ENCODE measurements around the gene KRT28. TPM values are rescaled to one million over a fixed set of nuclear protein-coding genes. Genes with fewer than 3 reads are reported as not detected.
"Not testable (repeated sequence)": the region's sequence is repeated elsewhere in the genome, so short reads cannot be mapped to it uniquely, and the experiment has no call there.

KRT28 gene
- total RNA-seq, 1 donor from 2014 or later = not detected

DNA sequence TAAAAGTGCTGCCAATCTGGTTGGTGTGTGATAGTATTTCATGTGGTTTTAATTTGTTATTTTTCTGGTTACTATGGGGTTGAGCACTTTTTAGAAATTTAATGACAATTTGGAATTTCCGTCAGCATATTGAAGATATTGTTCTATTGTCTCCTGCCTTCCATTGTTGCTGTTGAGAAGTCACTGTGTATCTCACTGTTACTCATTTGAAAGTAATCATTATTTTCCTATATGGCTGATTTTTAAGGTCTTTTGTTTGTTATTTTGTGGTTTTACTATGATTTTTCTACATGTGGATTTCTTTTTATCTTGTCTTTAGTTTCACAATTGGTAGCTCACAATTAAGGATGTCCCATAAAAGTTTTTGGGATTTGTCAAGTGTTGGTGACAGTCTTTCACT lies 36.0 kb downstream of the KRT28 start:
- Histone ChIP-seq H3K36me3 (ENCODE audit: control insufficient read depth in 3 of 3, insufficient read depth in 3 of 3, low read length in 3 of 3) (no peaks in the 10 kb centered on the region), H3K27me3 (ENCODE audit: control insufficient read depth in 3 of 3, insufficient read depth in 3 of 3, low read length in 3 of 3) (peaks cover 0 to 3% (median 0%) of the 10 kb centered on the region in 3 donors), H3K4me1 (ENCODE audit: control insufficient read depth in 3 of 3, insufficient read depth in 3 of 3, low read length in 3 of 3) (no peaks in the 10 kb centered on the region), H3K4me3 (ENCODE audit: low read length in 3 of 3) (no peak overlapping the region), H3K27ac (ENCODE audit: low read depth, low read length) (no peak overlapping the region), H3K9ac (ENCODE audit: low read depth in 1 of 3, low read length in 3 of 3) (no peak overlapping the region), H3K9me3 (ENCODE audit: control insufficient read depth in 3 of 3, low read length in 3 of 3) (peaks cover 3 to 18% (median 10%) of the 10 kb centered on the region in 3 donors)

DNA sequence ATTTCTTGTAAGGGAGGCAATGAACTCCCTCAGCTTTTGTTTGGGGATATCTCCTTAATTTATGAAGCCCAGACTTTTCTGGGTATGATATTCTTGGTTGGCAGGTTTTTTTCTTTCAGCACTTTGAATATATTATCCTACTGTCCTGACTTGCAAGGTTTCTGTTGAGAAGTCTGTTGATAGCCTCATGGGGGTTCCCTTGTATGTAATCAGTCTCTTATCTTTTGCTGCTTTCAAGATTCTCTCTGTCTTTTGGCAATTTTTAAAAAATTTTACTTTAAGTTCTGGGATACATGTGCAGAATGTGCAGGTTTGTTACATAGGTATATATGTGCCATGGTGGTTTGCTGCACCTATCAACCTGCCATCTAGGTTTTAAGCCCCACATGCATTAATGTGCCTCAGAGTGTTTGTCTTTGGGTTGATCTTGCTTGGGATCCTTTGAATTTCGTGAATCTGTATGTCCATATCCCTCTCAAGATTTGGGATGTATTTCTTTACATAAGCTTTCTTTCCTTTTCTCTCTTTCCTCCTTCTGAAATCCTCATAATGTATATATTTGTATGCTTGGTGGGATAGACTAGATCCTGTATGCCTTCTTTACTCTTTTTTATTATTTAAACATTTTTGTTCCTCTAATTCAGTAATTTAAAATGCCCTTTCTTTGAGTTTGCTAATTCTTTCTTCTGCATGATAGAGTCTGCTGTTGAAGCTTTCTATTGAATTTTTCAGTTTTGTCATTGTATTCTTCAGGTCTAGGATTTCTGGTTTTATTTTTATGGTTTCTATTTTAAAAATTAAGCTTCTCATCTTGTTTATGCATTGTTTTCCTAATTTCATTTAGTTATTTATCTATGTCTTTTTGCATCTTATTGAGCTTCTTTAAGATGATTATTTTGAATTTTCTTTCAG lies 39.4 kb downstream of the KRT28 start:
- H3K9me3 ChIP-seq (ENCODE audit: control insufficient read depth in 3 of 3, low read length in 3 of 3) = peaks cover 3 to 18% (median 10%) of the 10 kb centered on the region in 3 donors
- H3K4me1 ChIP-seq (ENCODE audit: control insufficient read depth in 3 of 3, insufficient read depth in 3 of 3, low read length in 3 of 3) = no peaks in the 10 kb centered on the region
- H3K27ac ChIP-seq (ENCODE audit: low read depth, low read length) = no peak overlapping the region
- H3K4me3 ChIP-seq (ENCODE audit: low read length in 3 of 3) = no peak overlapping the region
- no peak overlapping the region for H3K9ac ChIP-seq (ENCODE audit: low read depth in 1 of 3, low read length in 3 of 3)
- H3K27me3 ChIP-seq (ENCODE audit: control insufficient read depth in 3 of 3, insufficient read depth in 3 of 3, low read length in 3 of 3) = peaks cover 0 to 3% (median 0%) of the 10 kb centered on the region in 3 donors
- H3K36me3 ChIP-seq (ENCODE audit: control insufficient read depth in 3 of 3, insufficient read depth in 3 of 3, low read length in 3 of 3) = no peaks in the 10 kb centered on the region

DNA sequence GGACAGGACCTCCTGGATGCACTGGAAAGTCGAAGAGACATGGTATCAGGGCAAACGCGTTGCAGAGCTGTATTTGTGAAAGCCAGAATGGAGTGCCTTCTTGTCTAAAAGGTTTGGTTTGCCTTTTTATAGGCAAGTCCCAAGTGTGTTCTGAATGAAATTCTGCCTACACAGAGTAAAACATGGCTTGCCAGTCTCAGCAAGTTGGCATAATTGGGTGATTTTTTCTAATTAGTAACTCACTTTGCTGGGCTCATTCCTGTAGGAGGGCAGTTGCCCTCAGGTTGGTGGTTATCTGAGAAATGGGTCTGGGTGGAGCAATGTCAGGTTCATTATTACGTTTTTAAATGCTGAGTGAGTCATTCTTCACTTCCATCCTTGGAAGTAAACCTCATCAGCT lies 44.5 kb downstream of the KRT28 start, which contains the start of gene KRT25:
TSS of gene KRT25 (minus strand) at position 101 of the 400 bp plus-strand sequence. CDS start at position 41, 60 bp downstream.
- Histone ChIP-seq H3K9ac (ENCODE audit: low read depth in 1 of 3, low read length in 3 of 3) (no peak within 1 kb of the TSS), H3K4me1 (ENCODE audit: control insufficient read depth in 3 of 3, insufficient read depth in 3 of 3, low read length in 3 of 3) (no peaks in the 10 kb centered on the region), H3K4me3 (ENCODE audit: low read length in 3 of 3) (no peak within 1 kb of the TSS), H3K27me3 (ENCODE audit: control insufficient read depth in 3 of 3, insufficient read depth in 3 of 3, low read length in 3 of 3) (peaks cover 5 to 10% (median 8%) of the 10 kb centered on the region in 3 donors), H3K36me3 (ENCODE audit: control insufficient read depth in 3 of 3, insufficient read depth in 3 of 3, low read length in 3 of 3) (no peaks in the 10 kb centered on the region), H3K9me3 (ENCODE audit: control insufficient read depth in 3 of 3, low read length in 3 of 3) (peaks cover 0 to 3% (median under 1%) of the 10 kb centered on the region in 3 donors), H3K27ac (ENCODE audit: low read depth, low read length) (no peak within 1 kb of the TSS)

DNA sequence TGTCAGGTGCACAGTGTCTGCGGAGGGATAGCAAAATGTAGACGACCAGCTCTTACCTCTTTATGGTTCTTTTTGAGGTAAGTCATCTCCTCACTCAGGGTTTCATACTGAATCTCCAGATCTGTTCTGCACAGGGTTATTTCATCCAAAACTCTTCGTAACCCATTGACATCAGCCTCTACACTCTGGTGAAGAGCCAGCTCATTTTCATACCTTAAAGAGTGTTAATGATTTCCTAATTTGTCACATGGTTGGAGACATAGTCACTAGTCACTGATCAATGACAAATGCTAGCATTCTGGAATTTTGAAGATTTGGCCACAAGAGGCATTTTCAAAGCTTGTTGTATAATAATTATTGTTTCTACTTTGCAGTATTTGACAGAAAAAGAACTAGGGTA lies 46.0 kb downstream of the KRT28 start:
- peaks cover 0 to under 1% (median under 1%) of the 10 kb centered on the region in 3 donors for H3K9me3 ChIP-seq (ENCODE audit: control insufficient read depth in 3 of 3, low read length in 3 of 3)
- H3K36me3 ChIP-seq (ENCODE audit: control insufficient read depth in 3 of 3, insufficient read depth in 3 of 3, low read length in 3 of 3) = no peaks in the 10 kb centered on the region
- peaks cover 5 to 15% (median 8%) of the 10 kb centered on the region in 3 donors for H3K27me3 ChIP-seq (ENCODE audit: control insufficient read depth in 3 of 3, insufficient read depth in 3 of 3, low read length in 3 of 3)
- H3K4me1 ChIP-seq (ENCODE audit: control insufficient read depth in 3 of 3, insufficient read depth in 3 of 3, low read length in 3 of 3) = no peaks in the 10 kb centered on the region
- H3K9ac ChIP-seq (ENCODE audit: low read depth in 1 of 3, low read length in 3 of 3) = no peak overlapping the region
- no peak overlapping the region for H3K27ac ChIP-seq (ENCODE audit: low read depth, low read length)
- no peak overlapping the region for H3K4me3 ChIP-seq (ENCODE audit: low read length in 3 of 3)

GRCh38 chr17:40751065-40751464 lies 48.7 kb downstream of the KRT28 start:
- Histone ChIP-seq H3K27ac (ENCODE audit: low read depth, low read length) (no peak overlapping the region), H3K9ac (ENCODE audit: low read depth in 1 of 3, low read length in 3 of 3) (no peak overlapping the region), H3K4me1 (ENCODE audit: control insufficient read depth in 3 of 3, insufficient read depth in 3 of 3, low read length in 3 of 3) (no peaks in the 10 kb centered on the region), H3K27me3 (ENCODE audit: control insufficient read depth in 3 of 3, insufficient read depth in 3 of 3, low read length in 3 of 3) (peaks cover 5 to 15% (median 8%) of the 10 kb centered on the region in 3 donors), H3K36me3 (ENCODE audit: control insufficient read depth in 3 of 3, insufficient read depth in 3 of 3, low read length in 3 of 3) (no peaks in the 10 kb centered on the region), H3K4me3 (ENCODE audit: low read length in 3 of 3) (no peak overlapping the region), H3K9me3 (ENCODE audit: control insufficient read depth in 3 of 3, low read length in 3 of 3) (peaks cover 0 to 2% (median 2%) of the 10 kb centered on the region in 3 donors)

- Histone ChIP-seq H3K27me3 (ENCODE audit: control insufficient read depth in 3 of 3, insufficient read depth in 3 of 3, low read length in 3 of 3) (peaks cover 5 to 15% (median 8%) of the 10 kb centered on the region in 3 donors), H3K9me3 (ENCODE audit: control insufficient read depth in 3 of 3, low read length in 3 of 3) (peaks cover 0 to 2% (median 2%) of the 10 kb centered on the region in 3 donors), H3K27ac (ENCODE audit: low read depth, low read length) (no peak overlapping the region), H3K36me3 (ENCODE audit: control insufficient read depth in 3 of 3, insufficient read depth in 3 of 3, low read length in 3 of 3) (no peaks in the 10 kb centered on the region), H3K9ac (ENCODE audit: low read depth in 1 of 3, low read length in 3 of 3) (no peak overlapping the region), H3K4me1 (ENCODE audit: control insufficient read depth in 3 of 3, insufficient read depth in 3 of 3, low read length in 3 of 3) (no peaks in the 10 kb centered on the region), H3K4me3 (ENCODE audit: low read length in 3 of 3) (no peak overlapping the region)
Measured at GRCh38 chr17:40750391-40750790, 49.4 kb downstream of the KRT28 start.

GRCh38 chr17:40748666-40749065 lies 51.1 kb downstream of the KRT28 start:
- not testable (repeated sequence) for H3K9ac ChIP-seq (ENCODE audit: low read depth in 1 of 3, low read length in 3 of 3); H3K9me3 ChIP-seq (ENCODE audit: control insufficient read depth in 3 of 3, low read length in 3 of 3); H3K4me3 ChIP-seq (ENCODE audit: low read length in 3 of 3); H3K36me3 ChIP-seq (ENCODE audit: control insufficient read depth in 3 of 3, insufficient read depth in 3 of 3, low read length in 3 of 3); H3K27ac ChIP-seq (ENCODE audit: low read depth, low read length); H3K4me1 ChIP-seq (ENCODE audit: control insufficient read depth in 3 of 3, insufficient read depth in 3 of 3, low read length in 3 of 3)
- H3K27me3 ChIP-seq (ENCODE audit: control insufficient read depth in 3 of 3, insufficient read depth in 3 of 3, low read length in 3 of 3) = peaks cover 5 to 15% (median 5%) of the 10 kb centered on the region in 3 donors

Other genes starting within 250 kb of the KRT28 start
- 1.0 TPM for gene CCR7, start 234.5 kb downstream of the KRT28 start, total RNA-seq
- gene SMARCE1, start 152.1 kb downstream of the KRT28 start, total RNA-seq = 66.3 TPM
- 0.52 TPM for gene KRT222, start 134.8 kb downstream of the KRT28 start, total RNA-seq
- gene KRT24, start 96.2 kb downstream of the KRT28 start, total RNA-seq = not detected
- gene KRT25, start 44.6 kb downstream of the KRT28 start, total RNA-seq = not detected
- not detected for gene KRT26, start 27.8 kb downstream of the KRT28 start, total RNA-seq
- gene KRT27, start 17.4 kb downstream of the KRT28 start, total RNA-seq = not detected
- 2.6 TPM for gene KRT10, start 22.7 kb upstream of the KRT28 start, total RNA-seq
- gene KRT12, start 67.3 kb upstream of the KRT28 start, total RNA-seq = not detected
- not detected for gene KRT20, start 85.3 kb upstream of the KRT28 start, total RNA-seq
- 0.52 TPM for gene KRT23, start 137.7 kb upstream of the KRT28 start, total RNA-seq
- gene KRT39, start 167.0 kb upstream of the KRT28 start, total RNA-seq = 3.1 TPM
- gene KRT40, start 184.4 kb upstream of the KRT28 start, total RNA-seq = 6.3 TPM
- gene KRTAP3-3, start 194.2 kb upstream of the KRT28 start, total RNA-seq = not detected
- gene KRTAP3-2, start 199.9 kb upstream of the KRT28 start, total RNA-seq = not detected
- not detected for gene KRTAP3-1, start 209.2 kb upstream of the KRT28 start, total RNA-seq
- gene KRTAP1-5, start 227.2 kb upstream of the KRT28 start, total RNA-seq = not detected
- gene KRTAP1-4, start 230.2 kb upstream of the KRT28 start, total RNA-seq = not detected
- gene KRTAP1-3, start 234.9 kb upstream of the KRT28 start, total RNA-seq = not detected
- not detected for gene KRTAP1-1, start 241.5 kb upstream of the KRT28 start, total RNA-seq
- gene KRTAP2-1, start 247.4 kb upstream of the KRT28 start, total RNA-seq = not detected